ENCODE results near the gene ARHGEF3.

The ARHGEF3 gene

GRCh38 chr3:56684029-56684428, 117.7 kb downstream of the ARHGEF3 start (continued):
- no peak for TF ChIP-seq ZNF391 (tag by site-specific recombination; IDR thresholded peaks at IDR 0.05; ENCODE audit: borderline replicate concordance, low read depth)
- no peak for TF ChIP-seq ZBTB6 (tag by site-specific recombination; IDR thresholded peaks at IDR 0.05)
- TF ChIP-seq ZSCAN4 (tag by site-specific recombination; IDR thresholded peaks at IDR 0.05) = no peak
- no peak for TF ChIP-seq ZNF660 (tag by site-specific recombination; IDR thresholded peaks at IDR 0.05)
- peak; percentile 90 for TF ChIP-seq WT1 (tag by site-specific recombination; IDR thresholded peaks at IDR 0.05)
- TF ChIP-seq KLF8 (tag by site-specific recombination; IDR thresholded peaks at IDR 0.05) = no peak
- peak; percentile 59 for TF ChIP-seq ZBTB44 (tag by site-specific recombination; IDR thresholded peaks at IDR 0.05)
- peak; percentile 73 for TF ChIP-seq OSR2 (tag by site-specific recombination; IDR thresholded peaks at IDR 0.05)
- 0 out of 2 replicates have a peak, but pooled peaks have one; percentile 8 for TF ChIP-seq ZNF335 (tag by site-specific recombination; conservative IDR thresholded peaks at IDR 0.05)
- TF ChIP-seq RBAK (tag by site-specific recombination; IDR thresholded peaks at IDR 0.05) = no peak
- no peak for TF ChIP-seq ZNF350 (tag by site-specific recombination; IDR thresholded peaks at IDR 0.05)
- TF ChIP-seq ZNF670 (tag by site-specific recombination; IDR thresholded peaks at IDR 0.05; ENCODE audit: low read depth) = no peak
- TF ChIP-seq HOXD13 (CRISPR knock-in tag; IDR thresholded peaks at IDR 0.05; ENCODE audit: borderline replicate concordance) = no peak
- no peak for TF ChIP-seq ZNF280D (tag by site-specific recombination; IDR thresholded peaks at IDR 0.05)
- TF ChIP-seq ZNF585B (tag by site-specific recombination; IDR thresholded peaks at IDR 0.05) = no peak
- no peak for TF ChIP-seq ZSCAN23 (tag by site-specific recombination; IDR thresholded peaks at IDR 0.05)
- no peak for TF ChIP-seq ZNF837 (tag by site-specific recombination; IDR thresholded peaks at IDR 0.05)
- TF ChIP-seq KLF16 (tag by site-specific recombination; IDR thresholded peaks at IDR 0.05) = no peak
- no peak; the same call in 1 of the 2 replicates for TF ChIP-seq ZNF561 (tag by site-specific recombination; IDR thresholded peaks at IDR 0.05; ENCODE audit: borderline replicate concordance)
- no peak for TF ChIP-seq ZNF423 (tag by site-specific recombination; IDR thresholded peaks at IDR 0.05)
- TF ChIP-seq ZNF48 (tag by site-specific recombination; IDR thresholded peaks at IDR 0.05) = no peak
- no peak for TF ChIP-seq ZNF645 (tag by site-specific recombination; IDR thresholded peaks at IDR 0.05)
- no peak for TF ChIP-seq ZNF37A (tag by site-specific recombination; IDR thresholded peaks at IDR 0.05)
- no peak for TF ChIP-seq ZNF121 (tag by site-specific recombination; IDR thresholded peaks at IDR 0.05)
- no peak for TF ChIP-seq ZBTB10 (tag by site-specific recombination; IDR thresholded peaks at IDR 0.05)
- TF ChIP-seq BCL11A (tag by site-specific recombination; IDR thresholded peaks at IDR 0.05; ENCODE audit: low read depth) = no peak
- no peak for TF ChIP-seq ZNF157 (tag by site-specific recombination; IDR thresholded peaks at IDR 0.05)
- no peak for TF ChIP-seq ZNF19 (tag by site-specific recombination; IDR thresholded peaks at IDR 0.05; ENCODE audit: low read depth)
- TF ChIP-seq ZNF544 (tag by site-specific recombination; IDR thresholded peaks at IDR 0.05) = no peak

Data from HEK293 (cell line).